IPS-NIHi7 (cell line): ENCODE results near the gene KRTAP5-6.
"Not testable (repeated sequence)": the region's sequence is repeated elsewhere in the genome, so short reads cannot be mapped to it uniquely, and the experiment has no call there.

Experiments
- DNase-seq: peaks from one replicate; pipeline ENCODE4 v3.0.0; 2012; ENCODE audit warnings: mixed read lengths; ENCODE audit errors: extremely low spot score

Gene KRTAP5-6

DNA sequence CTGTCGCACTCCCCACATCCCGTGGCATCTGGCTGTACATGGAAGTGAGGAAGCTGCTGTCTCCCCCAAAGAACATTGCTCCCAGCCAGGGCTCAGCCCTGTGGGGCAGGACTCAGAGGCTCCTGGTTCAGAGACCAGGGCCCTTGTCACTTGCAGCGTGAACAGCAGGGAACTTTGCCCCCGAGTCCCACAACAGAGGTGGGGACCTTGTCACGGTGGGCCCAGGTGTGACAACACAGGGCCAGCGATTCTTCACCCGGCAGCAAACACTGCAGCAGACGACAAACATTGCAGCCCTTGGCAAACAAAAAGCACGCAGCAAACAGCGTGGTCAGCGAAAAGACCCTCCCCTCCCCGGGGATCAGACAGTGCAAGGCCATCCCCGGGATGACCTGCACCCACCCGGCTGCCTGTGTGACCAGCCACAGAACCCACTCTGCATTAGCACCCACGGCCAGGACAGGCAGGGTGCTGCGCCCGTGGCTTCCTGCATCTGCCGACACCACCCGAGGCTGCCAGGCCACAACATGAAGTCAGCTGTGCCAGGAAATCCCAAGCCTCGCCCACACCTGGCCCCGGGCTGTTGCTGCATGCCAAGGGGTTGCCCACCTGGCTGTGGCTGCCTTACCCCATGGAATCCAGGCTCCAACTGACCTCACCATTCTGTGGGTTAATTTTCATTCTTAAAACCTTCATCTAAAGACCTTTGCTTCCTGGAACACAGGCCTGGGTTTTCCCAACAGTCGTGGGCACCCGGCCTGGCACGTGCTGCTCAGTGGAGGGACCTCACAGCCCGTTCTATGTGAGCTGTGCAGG is 35.3 kb upstream of the KRTAP5-6 start:
- not testable (repeated sequence) for DNase-seq

- not testable (repeated sequence) for DNase-seq
Observed at GRCh38 chr11:1662699-1663283, 34.2 kb upstream of the KRTAP5-6 start.

DNA sequence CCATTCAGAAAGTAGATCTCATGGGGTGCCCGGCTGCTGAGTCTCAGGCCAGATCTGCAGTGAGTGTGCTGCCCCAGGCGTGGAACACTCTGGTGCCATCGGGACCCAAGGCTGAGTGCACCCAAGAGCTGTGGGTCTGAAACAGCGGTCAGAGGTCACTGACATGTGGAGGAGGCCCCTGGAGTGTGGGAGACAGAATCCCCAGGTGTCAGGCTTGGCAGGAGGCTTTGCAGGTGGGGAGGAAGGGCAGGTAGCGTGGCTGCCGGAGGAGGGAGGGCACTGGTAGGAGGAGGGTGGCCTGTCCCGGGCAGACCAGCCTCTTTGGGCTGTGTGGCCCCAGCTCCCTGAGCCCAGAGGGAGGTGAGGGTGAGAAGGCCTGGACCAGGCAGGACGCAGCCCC is 31.7 kb upstream of the KRTAP5-6 start:
- DNase-seq, result no peak

- no peak for DNase-seq
Observed at GRCh38 chr11:1667121-1667850, 29.7 kb upstream of the KRTAP5-6 start.

GRCh38 chr11:1667906-1668305 is 29.1 kb upstream of the KRTAP5-6 start:
- DNase-seq, result no peak

DNA sequence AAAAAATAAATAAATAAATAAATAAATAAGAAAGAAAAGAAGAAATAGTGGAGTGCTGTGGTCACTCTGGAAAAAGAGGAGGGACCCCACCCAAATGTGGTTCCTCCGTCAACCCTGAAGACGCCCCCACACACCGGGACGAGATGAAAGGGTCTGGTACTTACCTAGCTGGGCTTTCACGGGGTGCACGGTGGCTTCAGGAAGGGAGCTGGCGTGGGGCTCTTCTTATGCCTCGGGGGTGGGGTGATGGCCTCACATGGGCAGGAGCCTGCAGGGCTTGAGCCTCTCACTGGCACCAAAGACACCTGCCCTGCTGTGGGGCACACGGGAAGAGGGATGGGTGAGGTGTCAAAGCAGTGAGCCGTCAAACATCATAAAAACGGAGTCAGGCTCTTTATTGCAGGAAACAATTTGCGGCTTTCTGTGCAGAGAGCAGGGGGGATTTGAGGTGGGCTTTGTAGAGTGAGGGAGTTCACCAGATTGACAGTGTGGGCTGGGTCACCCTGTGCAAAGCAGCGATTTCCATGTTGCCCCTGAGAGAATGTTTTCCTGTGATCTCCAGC is 28.0 kb upstream of the KRTAP5-6 start:
- DNase-seq, result no peak

DNA sequence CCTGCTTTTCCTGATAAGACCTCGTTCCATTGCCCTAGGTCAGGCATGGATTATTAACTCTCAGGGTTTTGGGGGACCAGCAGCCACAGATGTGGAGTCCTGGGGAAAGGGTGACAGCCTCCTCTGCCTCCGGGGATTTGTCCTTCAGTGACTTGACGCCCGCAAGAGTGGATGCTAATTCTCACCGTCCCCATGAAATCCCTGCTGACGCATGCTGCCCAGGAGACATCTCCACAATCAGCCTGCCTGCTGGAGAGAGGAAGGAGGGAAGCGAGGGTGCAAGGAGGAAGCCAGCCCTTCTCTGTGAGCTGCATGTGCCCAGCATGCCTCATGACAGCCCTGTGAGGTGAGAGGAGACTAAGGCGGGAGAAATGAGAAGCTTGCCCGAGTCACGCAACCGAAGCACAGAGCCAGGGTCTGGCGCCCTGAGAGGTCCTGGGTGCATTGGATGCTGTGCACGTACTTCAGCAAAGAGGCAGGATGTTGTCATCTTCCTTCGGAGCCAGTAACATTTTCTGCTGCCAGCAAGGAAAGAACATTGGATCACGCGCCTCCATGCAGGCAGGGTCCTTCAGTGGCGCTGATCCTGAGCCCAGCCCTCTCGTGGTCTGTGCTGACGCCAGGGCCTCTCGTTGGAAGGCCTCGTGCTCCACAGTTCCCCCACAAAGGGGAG is 27.3 kb upstream of the KRTAP5-6 start:
- DNase-seq, result no peak

GRCh38 chr11:1670457-1670856 is 26.5 kb upstream of the KRTAP5-6 start:
- not testable (repeated sequence) for DNase-seq

GRCh38 chr11:1670905-1671371 is 26.1 kb upstream of the KRTAP5-6 start:
- DNase-seq, result no peak

DNA sequence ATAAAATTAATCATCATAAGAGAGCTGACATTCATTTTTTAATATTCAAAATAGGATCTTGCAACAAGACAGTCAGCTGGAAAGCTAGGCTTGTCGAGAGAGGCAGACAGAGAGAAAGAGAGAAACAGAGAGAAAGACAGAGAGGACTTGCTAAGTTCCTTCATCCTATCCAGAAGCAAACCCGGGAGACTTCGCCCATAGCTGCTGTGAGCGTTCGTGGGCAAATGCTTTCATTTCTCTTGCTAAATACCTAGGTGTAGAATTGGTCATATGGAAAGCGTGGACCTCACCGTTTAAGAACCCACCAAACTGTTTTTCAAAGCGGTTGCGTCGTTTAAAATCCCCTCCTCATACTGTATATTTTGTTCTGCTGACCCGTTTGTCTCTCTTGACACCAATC is 25.3 kb upstream of the KRTAP5-6 start:
- no peak for DNase-seq

- DNase-seq, result no peak
Observed at GRCh38 chr11:1672613-1673350, 24.2 kb upstream of the KRTAP5-6 start.

- no peak for DNase-seq
Observed at GRCh38 chr11:1673446-1674172, 23.4 kb upstream of the KRTAP5-6 start.

GRCh38 chr11:1674173-1675131 is 22.5 kb upstream of the KRTAP5-6 start:
- no peak for DNase-seq

DNA sequence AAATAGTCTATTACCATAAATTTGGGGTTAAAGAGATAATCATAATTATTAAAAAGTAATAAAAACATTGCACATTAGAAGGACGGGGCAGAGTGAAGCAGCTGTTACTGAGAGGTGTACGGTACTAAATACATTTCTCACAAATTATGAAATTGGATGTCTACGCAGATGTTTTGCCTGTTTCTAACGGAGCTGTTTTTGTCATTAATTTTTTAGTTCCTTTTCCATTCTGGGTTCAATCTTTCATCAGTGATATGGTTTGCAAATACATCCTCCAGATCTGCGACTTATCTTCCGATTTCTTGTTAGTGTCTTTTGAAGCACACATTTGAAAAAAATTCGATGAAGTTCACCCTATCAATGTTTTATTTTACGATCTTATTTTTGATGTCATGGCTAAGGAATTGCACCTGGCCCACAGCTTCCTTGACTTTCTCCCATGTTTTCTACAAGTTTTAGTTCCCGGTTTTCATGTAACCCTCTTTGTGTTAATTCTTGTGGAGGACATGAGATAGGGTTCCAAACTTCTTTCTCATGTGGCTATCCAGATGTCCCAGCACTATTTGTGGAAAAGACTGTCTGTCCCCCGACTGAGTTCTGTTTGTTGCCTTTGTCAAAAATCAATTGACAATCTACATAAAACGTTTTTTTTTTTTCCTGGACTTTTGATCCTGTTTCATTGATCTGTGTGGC is 21.3 kb upstream of the KRTAP5-6 start:
- no peak for DNase-seq

GRCh38 chr11:1676229-1676740 is 20.7 kb upstream of the KRTAP5-6 start:
- no peak for DNase-seq

GRCh38 chr11:1679881-1680280 is 17.1 kb upstream of the KRTAP5-6 start:
- no peak for DNase-seq

- DNase-seq, result no peak
Observed at GRCh38 chr11:1682225-1682905, 14.6 kb upstream of the KRTAP5-6 start.

DNA sequence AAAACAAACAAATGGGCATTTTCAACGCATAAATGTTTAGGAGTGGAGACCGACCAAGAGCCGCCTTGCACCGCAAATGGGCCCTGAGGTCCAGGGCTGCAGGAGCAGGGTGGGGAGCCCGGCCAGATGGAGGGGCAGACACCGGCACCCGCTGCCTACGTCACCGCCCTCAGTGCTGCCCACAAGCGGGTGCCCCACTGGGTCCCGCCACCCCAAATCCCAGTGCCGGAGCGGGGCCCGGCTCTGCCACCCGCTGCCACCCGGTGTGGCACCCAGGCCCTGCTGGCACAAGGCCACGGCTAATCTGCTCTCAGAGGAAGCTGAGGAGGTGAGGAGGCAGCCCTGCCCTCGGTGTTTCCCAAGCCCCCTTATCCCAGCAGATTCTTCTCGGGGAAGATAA is 13.8 kb upstream of the KRTAP5-6 start:
- DNase-seq, result not testable (repeated sequence)
